Measurements from ENCODE around the gene SERPINB6.
"Not testable (repeated sequence)": the region's sequence is repeated elsewhere in the genome, so short reads cannot be mapped to it uniquely, and the experiment has no call there.

The SERPINB6 gene

DNA sequence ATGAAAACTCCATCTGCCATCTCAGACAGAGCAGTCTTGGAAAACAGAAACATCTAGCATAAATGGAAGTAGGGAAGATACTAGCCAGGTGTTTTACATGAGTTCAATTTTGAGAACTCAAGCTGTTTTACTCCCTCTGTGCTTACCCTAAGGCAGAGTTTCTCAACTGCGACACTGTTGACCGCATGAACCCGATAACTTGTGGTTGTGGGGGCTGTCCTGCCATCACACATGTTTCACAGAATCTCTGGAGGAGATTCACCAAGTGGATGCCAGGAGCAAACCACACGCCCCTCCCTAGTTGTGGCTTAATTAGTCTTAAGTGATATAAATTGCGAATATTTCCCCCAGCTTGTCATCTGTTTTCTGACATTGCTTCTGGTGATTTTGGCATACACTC is 2.3 kb upstream of the SERPINB6 start:
- Mint-ChIP-seq H3K27ac (no peak overlapping the region), H3K36me3 (ENCODE audit: low read depth) (peaks cover 2% of the 10 kb centered on the region), H3K27me3 (peaks cover 10% of the 10 kb centered on the region), H3K4me3 (no peak overlapping the region), H3K4me1 (ENCODE audit: low read depth) (peaks cover 49% of the 10 kb centered on the region), H3K9me3 (no peaks in the 10 kb centered on the region)

DNA sequence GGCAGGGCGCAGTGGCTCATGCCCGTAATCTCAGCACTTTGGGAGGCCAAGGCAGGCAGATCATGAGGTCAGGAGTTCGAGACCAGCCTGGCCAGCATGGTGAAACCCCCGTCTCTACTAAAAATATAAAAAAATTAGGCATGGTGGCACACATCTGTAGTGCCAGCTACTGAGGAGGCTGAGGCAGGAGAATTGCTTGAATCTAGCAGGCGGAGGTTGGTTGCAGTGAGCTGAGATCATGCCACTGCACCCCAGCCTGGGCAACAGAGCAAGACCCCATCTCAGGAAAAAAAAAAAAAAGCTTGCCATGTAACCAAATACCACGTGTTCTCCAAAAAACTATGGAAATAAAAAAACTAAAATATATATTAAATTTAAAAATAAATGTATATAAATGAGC is 1.8 kb upstream of the SERPINB6 start:
- not testable (repeated sequence) for H3K9me3 Mint-ChIP-seq; H3K4me3 Mint-ChIP-seq; H3K27ac Mint-ChIP-seq; H3K36me3 Mint-ChIP-seq (ENCODE audit: low read depth)
- peaks cover 10% of the 10 kb centered on the region for H3K27me3 Mint-ChIP-seq
- H3K4me1 Mint-ChIP-seq (ENCODE audit: low read depth), result peaks cover 49% of the 10 kb centered on the region

DNA sequence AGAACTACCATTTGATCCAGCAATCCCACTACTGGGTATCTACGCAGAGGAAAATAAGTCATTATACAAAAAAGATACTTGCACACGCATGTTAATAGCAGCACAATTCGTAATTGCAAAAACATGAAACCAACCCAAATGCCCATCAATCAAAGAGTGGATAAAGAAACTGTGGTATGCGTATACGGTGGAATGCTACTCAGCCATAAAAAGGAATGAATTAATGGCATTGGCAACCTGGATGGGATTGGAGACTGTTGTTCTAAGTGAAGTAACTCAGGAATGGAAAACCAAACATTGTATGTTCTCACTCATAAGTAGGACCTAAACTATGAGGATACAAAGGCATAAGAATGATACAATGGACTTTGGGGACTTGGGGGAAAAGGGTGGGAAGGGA is 1.3 kb upstream of the SERPINB6 start:
- H3K4me3 Mint-ChIP-seq, result peak overlapping the region; percentile 81
- H3K36me3 Mint-ChIP-seq (ENCODE audit: low read depth); H3K9me3 Mint-ChIP-seq; H3K27ac Mint-ChIP-seq: not testable (repeated sequence)
- H3K4me1 Mint-ChIP-seq (ENCODE audit: low read depth), result peaks cover 49% of the 10 kb centered on the region
- peaks cover 10% of the 10 kb centered on the region for H3K27me3 Mint-ChIP-seq

DNA sequence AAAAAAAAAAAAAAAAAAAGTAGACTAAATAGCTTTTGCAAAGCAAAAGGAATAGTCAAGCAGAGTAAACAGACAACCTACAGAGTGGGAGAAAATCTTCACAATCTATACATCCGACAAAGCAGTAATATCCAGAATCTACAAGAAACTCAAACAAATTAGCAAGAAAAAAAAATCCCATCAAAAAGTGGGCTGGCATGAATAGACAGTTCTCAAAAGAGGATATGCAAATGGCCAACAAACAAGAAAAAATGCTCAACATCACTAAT is 786 bp upstream of the SERPINB6 start:
- not testable (repeated sequence) for H3K9me3 Mint-ChIP-seq; H3K36me3 Mint-ChIP-seq (ENCODE audit: low read depth)
- Mint-ChIP-seq H3K4me1 (ENCODE audit: low read depth) (peaks cover 50% of the 10 kb centered on the region), H3K27ac (peak overlapping the region; percentile 85), H3K27me3 (peaks cover 10% of the 10 kb centered on the region), H3K4me3 (peak overlapping the region; percentile 81)

DNA sequence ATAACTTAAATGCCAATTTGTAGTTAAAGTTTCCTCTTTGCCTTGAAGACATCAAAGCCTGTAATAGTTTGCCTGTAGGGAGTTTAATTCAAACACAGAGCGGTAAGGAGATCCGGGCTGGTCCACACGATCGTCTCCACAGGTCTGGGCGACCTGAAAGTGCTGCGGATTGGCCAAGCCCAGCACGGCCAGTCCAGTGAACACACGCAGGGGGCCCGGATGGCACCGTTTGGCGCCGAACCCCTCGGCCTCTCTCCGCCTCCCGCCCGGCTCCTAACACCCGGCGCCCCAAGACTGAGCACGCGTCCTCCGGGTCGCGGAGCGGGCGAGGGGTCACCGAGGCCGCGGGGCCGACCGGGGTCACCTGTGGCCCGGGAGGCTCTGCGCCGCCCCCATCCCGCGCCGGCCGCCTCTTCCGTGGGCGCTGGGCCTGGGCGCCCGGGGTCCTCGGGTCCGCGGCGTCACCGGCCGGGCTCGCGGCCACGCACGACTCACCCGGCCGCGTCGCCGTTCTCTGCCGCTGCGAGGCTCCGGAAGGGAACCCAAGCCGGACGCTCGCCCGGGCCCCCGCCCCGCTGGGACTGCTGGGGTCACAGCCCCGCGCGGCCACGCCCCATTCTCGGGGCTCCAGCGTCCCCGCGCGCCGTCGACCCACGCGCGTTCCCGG is 481 bp downstream of the SERPINB6 start:
- Mint-ChIP-seq H3K27ac (peak overlapping the region; percentile 84), H3K4me1 (ENCODE audit: low read depth) (peaks cover 43% of the 10 kb centered on the region), H3K36me3 (ENCODE audit: low read depth) (peaks cover 4% of the 10 kb centered on the region), H3K27me3 (peaks cover 10% of the 10 kb centered on the region), H3K9me3 (no peaks in the 10 kb centered on the region), H3K4me3 (peak overlapping the region; percentile 84)

DNA sequence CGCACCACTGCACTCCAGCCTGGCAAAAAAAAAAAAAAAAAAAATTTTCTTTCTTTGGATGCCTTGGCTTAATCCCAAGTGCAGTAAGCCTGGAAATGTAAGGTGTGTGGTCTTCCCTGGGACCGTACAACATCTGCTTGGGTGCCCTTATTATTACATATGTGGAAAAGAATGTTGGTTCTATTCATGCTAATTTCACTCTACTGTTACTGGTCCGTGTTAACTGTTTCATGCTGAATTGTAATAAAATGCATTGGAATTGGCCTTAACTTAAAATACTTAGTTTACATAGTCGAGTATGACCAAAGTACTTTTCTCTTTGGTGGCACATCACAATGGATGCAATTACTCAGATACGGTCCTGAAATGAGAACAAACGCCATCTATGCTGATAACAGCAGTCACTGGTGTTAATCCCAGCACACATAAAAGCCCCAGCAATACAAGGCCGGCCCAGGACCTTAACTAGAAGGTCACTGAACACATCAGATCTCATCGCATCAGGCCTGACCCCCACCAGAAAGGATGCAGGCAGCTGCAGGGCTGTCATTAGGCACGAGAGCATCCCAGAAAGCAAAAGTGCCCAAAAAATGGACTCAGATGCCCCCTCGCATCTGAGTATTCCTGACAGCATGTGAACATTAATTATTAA is 1.2 kb downstream of the SERPINB6 start:
- peaks cover 4% of the 10 kb centered on the region for H3K36me3 Mint-ChIP-seq (ENCODE audit: low read depth)
- no peaks in the 10 kb centered on the region for H3K9me3 Mint-ChIP-seq
- H3K4me1 Mint-ChIP-seq (ENCODE audit: low read depth), result peaks cover 43% of the 10 kb centered on the region
- peak overlapping the region; percentile 84 for H3K4me3 Mint-ChIP-seq
- peaks cover 10% of the 10 kb centered on the region for H3K27me3 Mint-ChIP-seq
- H3K27ac Mint-ChIP-seq, result peak overlapping the region; percentile 84

DNA sequence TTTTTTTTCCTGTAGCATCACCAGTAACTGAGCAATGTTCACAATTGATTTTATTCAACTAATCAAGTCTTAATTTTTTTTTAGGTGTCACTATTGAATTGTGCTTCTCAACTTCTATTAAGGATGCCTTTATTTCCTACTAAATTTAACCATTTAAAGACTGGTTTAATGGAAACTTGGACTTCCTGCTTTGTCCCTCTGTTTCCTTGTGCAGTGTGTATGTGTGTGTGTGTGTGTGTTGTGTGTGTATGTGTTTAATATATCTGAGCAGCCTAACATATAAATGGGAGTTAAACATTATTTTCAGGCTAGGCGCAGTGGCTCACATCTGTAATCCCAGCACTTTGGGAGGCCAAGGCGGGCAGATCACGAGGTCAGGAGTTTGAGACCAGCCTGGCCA is 1.8 kb downstream of the SERPINB6 start:
- H3K4me3 Mint-ChIP-seq, result no peak overlapping the region
- no peak overlapping the region for H3K27ac Mint-ChIP-seq
- peaks cover 4% of the 10 kb centered on the region for H3K36me3 Mint-ChIP-seq (ENCODE audit: low read depth)

DNA sequence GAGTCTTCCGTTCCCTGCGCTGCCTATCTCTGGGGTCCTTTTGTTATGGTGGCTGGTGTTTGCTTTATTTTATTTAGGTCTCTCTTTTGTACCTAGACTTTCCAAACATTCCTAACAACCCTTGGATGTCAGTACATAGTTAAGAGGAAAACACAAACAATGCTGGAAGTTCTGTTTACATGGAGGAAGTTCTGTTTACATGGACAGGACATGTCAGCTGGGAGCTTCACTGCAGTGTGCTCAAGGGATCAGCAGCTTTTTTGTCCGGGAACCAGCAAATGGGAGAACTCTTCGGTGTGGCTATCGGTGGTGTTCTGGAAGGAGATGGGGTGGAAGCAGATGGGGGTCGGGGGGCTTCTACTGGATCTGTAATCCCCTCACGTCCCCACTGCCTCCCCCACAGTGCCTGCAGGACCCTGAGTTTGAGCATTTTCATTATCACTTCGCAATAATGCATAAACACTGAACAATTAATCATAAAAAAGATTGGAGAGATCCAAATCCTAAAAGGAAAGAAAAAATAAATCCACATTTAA is 2.7 kb downstream of the SERPINB6 start:
- H3K27ac Mint-ChIP-seq, result peak overlapping the region; percentile 23
- peaks cover 36% of the 10 kb centered on the region for H3K4me1 Mint-ChIP-seq (ENCODE audit: low read depth)
- no peak overlapping the region for H3K4me3 Mint-ChIP-seq
- no peaks in the 10 kb centered on the region for H3K9me3 Mint-ChIP-seq
- peaks cover 10% of the 10 kb centered on the region for H3K27me3 Mint-ChIP-seq
- H3K36me3 Mint-ChIP-seq (ENCODE audit: low read depth), result peaks cover 4% of the 10 kb centered on the region

More for the DNA sequence above, 1.8 kb downstream of the SERPINB6 start:
- Mint-ChIP-seq H3K4me1 (ENCODE audit: low read depth) (peaks cover 43% of the 10 kb centered on the region), H3K27me3 (peaks cover 10% of the 10 kb centered on the region), H3K9me3 (no peaks in the 10 kb centered on the region)

DNA sequence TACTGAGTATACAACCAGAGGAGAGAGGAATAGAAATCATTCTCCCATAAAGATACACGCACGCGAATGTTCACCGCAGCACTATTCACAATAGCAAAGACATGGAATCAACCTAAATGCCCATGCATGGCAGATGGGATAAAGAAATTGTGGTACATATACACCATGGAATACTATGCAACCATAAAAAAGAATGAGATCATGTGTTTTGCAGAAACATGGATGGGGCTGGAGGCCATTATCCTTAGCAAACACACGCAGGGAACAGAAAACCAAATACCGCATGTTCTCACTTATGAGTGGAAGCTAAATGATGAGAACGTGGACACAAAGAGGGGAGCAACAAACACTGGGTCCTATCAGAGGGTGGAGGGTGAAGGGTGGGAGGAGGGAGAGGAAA is 3.4 kb downstream of the SERPINB6 start:
- Mint-ChIP-seq H3K4me1 (ENCODE audit: low read depth) (peaks cover 31% of the 10 kb centered on the region), H3K4me3 (no peak overlapping the region), H3K9me3 (no peaks in the 10 kb centered on the region), H3K36me3 (ENCODE audit: low read depth) (peaks cover 4% of the 10 kb centered on the region), H3K27ac (no peak overlapping the region), H3K27me3 (peaks cover 10% of the 10 kb centered on the region)

DNA sequence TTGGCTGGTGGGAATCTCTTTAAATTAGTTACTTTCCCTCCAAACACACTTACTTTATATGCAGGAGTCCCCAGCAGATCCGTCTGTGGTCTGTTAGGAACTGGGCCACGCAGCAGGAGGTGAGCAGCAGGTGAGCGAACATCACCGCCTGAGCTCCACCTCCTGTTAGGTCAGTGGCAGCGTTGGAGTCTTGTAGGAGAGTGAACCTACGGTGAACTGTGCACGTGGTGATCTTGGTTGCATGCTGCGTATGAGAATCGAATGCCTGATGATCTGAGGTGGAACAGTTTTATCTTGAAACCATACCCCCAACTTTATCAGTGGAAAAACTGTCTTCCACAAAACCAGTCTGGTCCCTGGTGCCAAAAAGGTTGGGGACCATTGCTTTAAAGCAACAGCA is 5.0 kb downstream of the SERPINB6 start:
- Mint-ChIP-seq H3K4me3 (no peak overlapping the region), H3K4me1 (ENCODE audit: low read depth) (peaks cover 17% of the 10 kb centered on the region), H3K27me3 (no peaks in the 10 kb centered on the region), H3K9me3 (no peaks in the 10 kb centered on the region), H3K27ac (no peak overlapping the region), H3K36me3 (ENCODE audit: low read depth) (peaks cover 4% of the 10 kb centered on the region)

DNA sequence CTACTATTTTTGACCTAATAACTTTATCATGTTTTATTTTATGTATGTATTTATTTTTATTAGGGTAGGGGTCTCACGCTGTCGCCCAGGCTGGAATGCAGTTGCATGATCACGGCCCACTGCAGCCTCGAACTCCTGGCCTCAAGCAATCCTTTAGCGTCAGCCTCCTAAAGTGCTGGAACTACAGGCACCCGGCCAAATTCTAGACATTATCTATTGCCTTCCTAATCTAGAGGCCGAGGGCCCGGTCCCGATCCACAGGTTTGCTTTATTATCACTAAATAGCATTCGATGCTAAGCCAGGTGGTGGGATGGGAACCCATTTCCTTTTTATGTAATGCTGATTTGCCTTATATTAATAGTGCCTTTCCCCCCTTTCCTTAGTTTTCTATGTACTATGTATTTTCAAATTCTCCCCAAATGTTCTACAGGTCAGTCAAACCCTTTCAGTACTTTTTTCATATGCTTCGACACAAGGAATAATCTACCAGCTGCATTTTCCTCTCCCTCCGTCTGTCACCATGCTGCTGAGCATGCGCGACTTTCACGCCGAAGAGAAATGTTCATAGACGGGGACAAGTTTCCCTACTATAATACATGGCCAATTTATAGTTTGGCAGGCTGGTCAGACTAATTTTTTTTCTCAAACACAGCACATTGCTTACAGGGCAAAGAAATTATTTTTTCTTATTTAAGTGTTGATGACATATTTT is 6.4 kb downstream of the SERPINB6 start:
- Mint-ChIP-seq H3K36me3 (ENCODE audit: low read depth) (peaks cover 4% of the 10 kb centered on the region), H3K27ac (no peak overlapping the region), H3K27me3 (no peaks in the 10 kb centered on the region), H3K4me1 (ENCODE audit: low read depth) (peaks cover 10% of the 10 kb centered on the region), H3K4me3 (no peak overlapping the region), H3K9me3 (no peaks in the 10 kb centered on the region)

DNA sequence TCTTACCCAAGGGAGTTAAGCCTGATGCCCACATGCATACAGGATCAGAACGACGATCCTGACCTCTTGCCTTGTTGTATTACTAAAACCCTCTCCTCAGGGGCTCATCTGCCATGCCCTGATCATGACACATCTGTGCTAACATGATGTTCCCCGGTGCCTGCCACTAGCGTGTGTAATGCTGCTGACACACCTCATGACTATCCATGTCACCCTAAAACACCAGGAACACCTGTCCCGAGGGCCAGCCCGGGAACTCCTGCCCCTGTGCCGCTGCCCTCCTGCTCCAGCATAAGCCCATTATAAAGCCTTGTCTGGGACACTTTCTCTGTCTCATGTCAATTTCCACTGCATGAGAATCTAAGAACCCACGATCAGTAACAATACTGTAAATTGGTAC is 7.6 kb downstream of the SERPINB6 start:
- H3K4me3 Mint-ChIP-seq, result no peak overlapping the region
- H3K36me3 Mint-ChIP-seq (ENCODE audit: low read depth), result peaks cover 3% of the 10 kb centered on the region
- no peaks in the 10 kb centered on the region for H3K27me3 Mint-ChIP-seq
- no peak overlapping the region for H3K27ac Mint-ChIP-seq
- peaks cover 6% of the 10 kb centered on the region for H3K4me1 Mint-ChIP-seq (ENCODE audit: low read depth)
- H3K9me3 Mint-ChIP-seq, result no peaks in the 10 kb centered on the region

DNA sequence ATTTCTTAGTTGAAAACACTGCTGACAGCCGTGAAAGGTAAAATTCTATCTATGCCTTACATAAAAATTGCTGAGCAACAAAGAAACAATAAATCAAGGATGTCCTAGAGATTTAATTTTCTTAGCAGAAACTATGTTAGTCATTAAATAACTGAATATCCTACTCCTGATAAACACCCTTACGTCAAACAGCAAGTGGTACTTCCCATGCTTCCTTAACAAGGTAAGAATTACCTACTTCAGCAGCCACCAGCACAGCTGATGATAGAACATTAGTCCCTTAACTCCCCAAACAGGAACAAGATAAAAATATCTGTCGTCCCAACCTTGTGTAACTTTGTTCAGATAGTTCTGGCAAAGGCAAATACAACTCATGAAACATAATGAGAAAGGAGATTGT is 8.7 kb downstream of the SERPINB6 start:
- no peaks in the 10 kb centered on the region for H3K36me3 Mint-ChIP-seq (ENCODE audit: low read depth)
- no peak overlapping the region for H3K4me3 Mint-ChIP-seq
- H3K4me1 Mint-ChIP-seq (ENCODE audit: low read depth), result peaks cover 6% of the 10 kb centered on the region
- no peaks in the 10 kb centered on the region for H3K9me3 Mint-ChIP-seq
- no peaks in the 10 kb centered on the region for H3K27me3 Mint-ChIP-seq
- no peak overlapping the region for H3K27ac Mint-ChIP-seq

DNA sequence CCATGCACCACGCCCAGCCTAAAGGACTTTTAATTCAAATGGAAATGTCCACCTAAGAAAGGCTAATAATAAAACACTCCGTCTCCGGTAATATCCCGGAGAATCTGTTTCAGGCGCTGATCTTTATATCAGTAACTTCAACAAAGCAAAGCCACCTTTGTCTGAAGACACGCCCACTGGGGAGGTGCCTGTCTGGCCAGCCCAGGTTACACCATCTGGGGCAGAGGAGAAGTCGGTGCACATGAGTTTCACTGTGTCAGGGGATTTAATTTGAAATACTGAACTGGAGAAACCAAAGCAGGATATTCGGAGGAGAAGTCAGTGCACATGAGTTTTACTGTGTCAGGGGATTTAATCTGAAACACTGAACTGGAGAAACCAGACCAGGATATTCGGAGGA is 9.4 kb downstream of the SERPINB6 start:
- Mint-ChIP-seq H3K9me3 (no peaks in the 10 kb centered on the region), H3K4me3 (no peak overlapping the region), H3K27ac (no peak overlapping the region), H3K4me1 (ENCODE audit: low read depth) (peaks cover 1% of the 10 kb centered on the region), H3K27me3 (no peaks in the 10 kb centered on the region), H3K36me3 (ENCODE audit: low read depth) (no peaks in the 10 kb centered on the region)

DNA sequence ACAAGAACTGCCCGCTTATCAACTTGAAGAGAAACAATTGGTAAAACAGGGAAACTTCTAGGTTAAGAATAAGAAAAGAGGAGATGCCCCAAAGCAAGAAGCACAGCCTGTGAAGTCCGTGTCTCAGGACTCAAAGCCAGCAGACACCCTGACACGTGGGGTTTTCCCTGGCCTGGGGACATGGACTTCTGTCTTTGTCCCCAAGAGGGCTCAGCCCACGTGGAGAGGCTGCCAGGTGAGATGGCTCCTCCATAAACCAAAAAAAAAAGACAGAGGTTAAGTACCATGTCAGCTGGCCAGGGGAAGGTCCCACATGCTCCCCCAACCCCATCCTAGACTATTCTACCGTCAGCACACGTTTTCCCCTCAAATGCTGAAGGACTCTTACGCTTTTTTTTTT is 9.9 kb downstream of the SERPINB6 start:
- Mint-ChIP-seq H3K9me3 (no peaks in the 10 kb centered on the region), H3K27ac (no peak overlapping the region)

More for the DNA sequence above, 9.9 kb downstream of the SERPINB6 start:
- Mint-ChIP-seq H3K27me3 (no peaks in the 10 kb centered on the region), H3K4me1 (ENCODE audit: low read depth) (no peaks in the 10 kb centered on the region), H3K4me3 (no peak overlapping the region), H3K36me3 (ENCODE audit: low read depth) (no peaks in the 10 kb centered on the region)
